Measurements from ENCODE around the gene TRIO.

The TRIO gene

DNA sequence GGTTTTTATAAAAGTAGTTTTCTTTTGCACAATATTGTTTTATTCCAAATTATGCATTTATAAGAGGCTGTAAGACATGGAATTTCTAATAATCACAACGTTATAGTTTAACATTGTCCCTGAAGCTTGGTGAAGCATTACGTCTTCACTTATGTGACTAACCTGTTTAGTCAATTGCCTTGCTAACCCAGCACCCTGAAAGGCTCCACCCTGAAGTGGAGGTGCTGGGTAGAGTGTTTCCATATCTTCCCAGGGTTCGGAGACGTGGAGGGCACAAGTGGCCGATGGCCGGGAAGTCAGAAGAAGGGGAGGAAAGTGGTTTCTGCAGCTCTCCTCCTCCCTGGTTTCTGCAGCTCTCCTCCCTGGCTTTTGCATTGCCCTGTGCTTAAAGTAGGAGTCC is 83.4 kb downstream of the TRIO start:
- DNase-seq (ENCODE audit: low spot score), result no peak

DNA sequence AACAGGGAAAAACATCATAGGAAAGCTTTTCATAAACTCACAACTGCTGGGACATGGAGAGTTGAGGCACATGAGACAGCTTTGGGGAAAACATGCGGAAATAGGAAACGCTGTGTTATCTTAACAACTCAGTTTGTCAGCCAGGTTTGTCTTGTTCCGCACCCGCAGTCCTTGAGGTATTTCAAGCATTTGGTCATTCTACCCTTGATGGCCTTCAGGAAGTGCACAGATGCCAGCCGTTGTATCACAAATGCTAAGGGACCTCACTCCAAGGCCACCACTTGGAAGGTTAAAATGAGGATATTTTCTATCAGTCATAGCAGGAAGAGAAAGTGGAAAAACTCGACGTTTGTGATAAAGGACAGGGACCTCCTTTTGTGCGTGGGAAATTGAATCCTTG is 83.8 kb downstream of the TRIO start:
- DNase-seq (ENCODE audit: low spot score), result no peak

DNA sequence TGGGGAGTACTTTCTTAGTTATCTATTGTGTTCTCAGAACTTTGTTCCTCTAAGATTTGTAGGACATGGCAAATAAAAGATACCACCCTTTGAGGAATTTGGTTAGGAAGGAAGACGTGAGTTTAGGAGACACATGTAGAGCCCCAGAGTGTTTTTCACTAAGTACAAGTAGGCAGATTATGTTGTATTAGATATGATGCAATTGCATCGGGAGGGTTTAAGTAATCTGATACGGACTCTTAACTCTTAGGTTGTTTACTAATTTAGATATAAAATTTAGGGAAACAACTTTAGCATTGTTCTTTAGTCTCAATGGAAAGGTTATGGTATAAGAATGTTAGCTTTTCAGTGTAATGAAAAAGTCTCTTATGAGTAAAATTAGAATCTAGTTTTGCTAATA is 84.4 kb downstream of the TRIO start:
- DNase-seq (ENCODE audit: low spot score), result no peak

DNA sequence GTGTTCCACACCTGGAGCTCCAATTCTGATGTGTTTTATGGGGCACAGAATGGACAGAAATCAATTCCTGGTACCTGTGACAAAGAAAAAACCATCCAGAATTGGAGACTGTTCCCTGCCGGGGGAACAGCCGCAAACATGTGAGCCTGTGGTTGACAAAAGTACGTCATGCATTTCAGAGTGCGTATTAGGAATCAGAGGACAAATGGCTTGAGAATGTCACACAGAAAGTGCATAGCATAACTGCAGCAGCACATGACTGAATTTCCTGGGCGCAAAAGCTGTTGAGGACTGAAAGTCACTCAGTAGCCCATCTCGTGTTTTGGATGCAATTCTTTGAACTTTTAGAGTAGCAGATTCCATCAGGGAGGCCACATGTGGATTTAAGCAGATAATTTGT is 85.1 kb downstream of the TRIO start:
- no peak for DNase-seq (ENCODE audit: low spot score)

DNA sequence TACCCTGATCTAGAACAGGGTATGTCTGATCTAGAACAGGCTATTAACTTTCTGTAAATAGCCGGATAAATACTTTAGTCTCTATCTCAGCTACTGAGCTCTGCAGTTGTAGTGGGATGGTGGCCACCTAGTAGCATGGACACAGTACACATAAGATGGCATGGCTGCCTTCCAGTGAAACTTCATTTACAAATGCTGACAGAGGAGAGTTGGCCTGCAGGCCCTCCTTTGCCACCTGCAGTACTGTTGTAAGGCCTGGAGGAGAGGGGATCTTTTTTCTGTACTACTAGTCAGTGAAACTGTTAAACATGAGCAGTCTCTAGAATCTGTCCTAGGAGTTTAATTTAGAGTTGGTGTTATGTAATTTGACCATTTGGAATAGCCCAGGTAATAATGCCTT is 86.0 kb downstream of the TRIO start:
- DNase-seq (ENCODE audit: low spot score), result no peak

DNA sequence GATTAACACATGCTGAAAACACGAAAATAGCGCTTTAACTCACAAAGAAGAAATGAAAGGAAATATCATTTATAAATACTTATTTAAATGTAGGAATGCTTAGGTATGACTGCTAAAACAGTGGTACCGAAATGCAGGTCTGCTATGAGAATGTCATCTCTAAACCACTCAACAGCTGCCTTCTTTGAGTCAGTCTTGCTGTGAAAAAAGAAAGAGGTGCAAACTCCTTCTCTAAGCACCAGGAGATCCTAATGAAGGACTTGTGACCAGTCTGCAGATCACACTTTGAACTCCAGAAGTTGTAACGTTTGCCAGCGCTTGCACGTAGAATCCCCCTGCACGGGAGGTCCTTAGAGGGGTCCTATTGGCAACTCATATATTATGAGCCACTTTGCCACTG is 86.6 kb downstream of the TRIO start:
- DNase-seq (ENCODE audit: low spot score), result no peak

DNA sequence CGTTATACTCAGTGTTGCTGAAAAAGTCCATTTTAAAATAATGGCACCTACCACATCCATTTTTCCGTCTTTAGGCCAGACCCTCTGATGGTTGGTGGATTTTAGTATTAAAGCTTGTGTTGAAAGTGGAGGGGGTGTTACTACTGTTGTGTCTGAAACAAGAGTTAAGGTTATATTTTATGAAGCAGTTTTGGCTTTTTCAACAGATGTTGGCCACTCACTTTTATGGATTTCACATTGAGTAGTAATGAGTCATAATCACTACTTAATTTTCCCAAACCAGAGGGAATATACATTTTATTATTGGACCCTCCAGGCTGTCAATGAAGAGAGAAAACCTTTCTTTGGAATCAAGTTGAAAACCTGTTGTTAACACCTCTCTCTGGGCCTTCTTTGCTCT is 88.0 kb downstream of the TRIO start:
- DNase-seq (ENCODE audit: low spot score), result no peak

DNA sequence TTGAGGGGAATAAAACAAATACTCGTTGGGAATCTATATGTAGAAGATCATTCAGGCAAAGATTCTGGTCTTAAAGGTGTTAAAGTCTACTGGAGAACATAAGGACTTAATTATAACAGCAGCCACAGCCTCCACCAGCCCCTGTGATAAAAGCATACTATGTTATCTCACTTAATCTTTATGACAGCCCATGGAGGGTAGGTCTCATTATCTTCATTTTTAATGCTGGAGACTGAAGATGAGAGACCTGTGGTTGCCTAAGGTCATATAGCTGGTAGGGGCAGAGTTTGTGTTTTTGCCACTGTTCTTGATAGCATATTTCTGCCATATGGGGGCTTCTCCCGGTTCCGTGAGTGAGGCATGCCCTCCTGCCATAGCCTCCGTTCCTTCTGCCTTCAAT is 88.7 kb downstream of the TRIO start:
- no peak for DNase-seq (ENCODE audit: low spot score)

DNA sequence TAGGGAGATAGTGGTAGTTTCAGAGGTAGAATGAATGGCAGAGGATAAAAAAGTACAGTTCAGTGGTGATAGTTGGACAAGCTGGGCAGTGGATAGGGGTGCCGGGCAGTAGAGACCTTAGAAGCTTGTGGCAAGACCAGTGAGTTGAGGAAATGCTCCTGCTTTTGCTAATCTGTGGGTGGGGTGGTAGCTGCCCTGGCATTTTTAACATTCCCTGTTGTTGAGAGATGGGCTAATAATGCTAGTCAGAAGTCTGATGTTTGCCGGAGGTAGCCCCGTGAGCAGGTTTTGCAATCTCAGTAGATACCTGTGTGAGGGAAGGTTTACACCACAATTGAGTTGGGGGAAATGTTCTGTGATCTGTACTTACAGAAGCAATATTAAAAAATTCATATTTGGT is 91.1 kb downstream of the TRIO start:
- no peak for DNase-seq (ENCODE audit: low spot score)

DNA sequence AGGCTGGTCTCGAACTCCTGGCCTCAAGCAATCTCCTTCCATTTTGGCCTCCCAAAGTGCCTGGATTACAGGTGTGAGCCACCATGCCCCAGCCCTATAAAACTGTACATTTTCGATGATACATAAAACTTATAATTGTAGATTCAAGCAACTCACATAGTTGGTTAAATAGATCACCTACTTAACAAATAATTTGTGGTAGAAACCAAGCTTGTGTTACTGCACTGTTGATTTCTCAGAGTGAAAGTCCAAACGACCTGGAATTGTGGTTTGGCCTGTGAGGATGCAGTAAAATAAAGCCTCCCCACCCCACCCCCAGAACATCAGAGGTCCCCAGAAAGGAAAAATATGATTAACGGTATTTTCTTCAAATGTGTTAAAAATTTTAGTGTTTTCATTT is 92.7 kb downstream of the TRIO start:
- no peak for DNase-seq (ENCODE audit: low spot score)

DNA sequence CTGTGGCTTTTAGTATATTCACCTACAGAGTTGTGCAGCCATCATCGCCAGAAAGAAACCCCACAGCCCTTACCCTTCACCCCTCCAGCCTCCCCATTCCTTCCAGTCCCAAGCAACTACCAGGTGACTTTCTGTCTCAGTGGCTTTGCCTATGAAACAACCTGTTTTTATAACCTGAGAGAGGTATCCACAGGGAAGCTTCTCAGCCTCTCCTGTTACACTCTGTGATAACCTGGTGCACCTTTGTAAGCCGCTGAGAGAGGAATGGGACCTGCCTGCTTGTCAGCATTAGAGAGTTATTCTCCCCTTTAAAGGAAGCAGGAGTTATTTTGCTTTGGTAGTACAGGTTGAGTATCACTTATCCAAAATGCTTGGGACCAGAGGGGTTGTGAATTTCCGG is 93.6 kb downstream of the TRIO start:
- no peak for DNase-seq (ENCODE audit: low spot score)

DNA sequence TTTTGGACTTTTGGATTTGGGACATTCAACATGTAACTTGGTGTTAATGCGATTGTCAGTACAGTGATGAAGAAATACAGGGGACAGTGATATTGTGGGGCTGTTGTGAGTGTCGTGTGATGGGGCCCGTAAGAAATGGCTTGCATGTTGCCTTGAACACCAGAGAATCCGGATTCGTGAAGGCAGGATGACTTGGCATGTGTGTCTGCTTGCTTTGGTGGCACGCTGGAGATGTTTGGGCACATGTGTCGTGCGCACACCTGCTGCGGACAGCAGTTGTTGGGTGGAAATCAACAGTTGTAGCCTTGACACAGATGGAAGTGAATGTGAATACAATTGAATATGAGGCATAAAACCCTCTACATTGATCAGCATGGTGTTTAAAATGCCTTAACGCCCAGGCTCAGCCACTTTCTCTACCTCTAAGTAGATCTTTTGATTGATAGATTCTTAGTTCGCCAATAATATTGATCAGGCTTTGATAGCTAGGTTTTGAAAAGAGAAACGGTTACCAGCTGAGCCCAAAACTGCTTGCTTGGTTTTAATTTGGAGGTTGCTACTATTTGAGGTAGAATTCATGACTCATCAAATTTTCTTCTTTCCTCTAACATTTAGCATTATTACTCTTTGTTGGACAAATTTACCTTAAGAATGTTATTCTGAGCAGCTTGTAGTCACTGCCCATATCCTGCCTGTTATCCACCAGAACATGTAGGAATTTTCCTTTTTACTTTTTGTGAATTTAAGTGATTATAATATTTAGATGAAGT is 94.4 kb downstream of the TRIO start:
- no peak for DNase-seq (ENCODE audit: low spot score)

DNA sequence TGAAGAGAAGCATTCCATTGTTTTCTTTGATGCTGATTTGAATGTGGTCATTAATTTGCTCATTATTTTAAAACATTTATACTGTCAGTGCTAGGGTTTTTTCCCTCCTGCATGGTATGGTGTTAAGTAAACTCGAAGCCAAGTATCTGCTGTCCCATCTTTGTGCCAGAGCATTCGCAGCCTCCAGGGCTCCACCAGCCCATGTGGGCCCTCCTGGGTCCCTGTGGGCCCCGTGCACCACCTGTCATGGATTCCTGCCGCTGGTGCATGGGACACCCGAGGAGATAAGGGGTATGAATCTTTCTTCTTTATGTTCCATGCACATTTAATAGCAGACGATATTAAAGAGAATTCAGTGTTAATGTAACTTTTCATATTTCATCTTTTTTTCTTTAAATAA is 95.1 kb downstream of the TRIO start:
- no peak for DNase-seq (ENCODE audit: low spot score)

DNA sequence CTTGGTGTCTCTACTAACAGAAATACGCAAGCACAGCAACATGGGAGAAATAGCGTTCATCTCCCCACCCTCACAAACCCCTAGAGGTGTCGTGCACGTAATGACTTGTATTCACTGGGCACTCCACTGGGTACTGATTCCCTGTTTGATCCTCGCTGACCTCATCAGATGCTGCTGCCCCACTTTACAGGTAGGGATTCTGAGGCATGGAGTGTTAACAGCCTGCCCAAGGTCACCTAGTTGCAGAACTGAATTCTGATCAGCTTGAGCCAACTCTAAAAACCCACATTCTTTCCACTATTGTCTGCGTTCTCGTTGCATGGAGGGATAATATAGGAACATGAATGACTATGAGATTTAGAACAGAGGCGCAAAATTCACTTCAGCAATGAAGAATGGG is 96.3 kb downstream of the TRIO start:
- DNase-seq (ENCODE audit: low spot score), result no peak

DNA sequence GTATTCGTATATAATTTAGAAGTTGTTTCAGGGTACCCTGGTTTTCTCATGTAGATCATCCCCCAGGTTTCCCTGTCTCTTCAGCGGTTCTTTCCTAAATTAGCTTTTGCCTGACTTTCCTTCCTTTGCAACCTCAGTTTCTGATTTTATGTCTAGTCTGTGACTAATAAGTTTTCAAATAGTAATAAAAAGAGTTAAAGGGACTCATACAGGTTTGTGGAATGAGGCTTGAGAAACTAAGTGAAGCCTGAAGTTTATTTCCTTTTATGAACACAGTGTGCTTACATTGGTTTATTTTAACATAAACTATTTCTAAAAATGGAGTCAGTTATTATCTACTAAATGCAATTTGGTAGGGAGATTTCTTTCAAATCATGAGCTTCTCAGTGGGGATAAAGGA is 96.8 kb downstream of the TRIO start:
- DNase-seq (ENCODE audit: low spot score), result no peak

DNA sequence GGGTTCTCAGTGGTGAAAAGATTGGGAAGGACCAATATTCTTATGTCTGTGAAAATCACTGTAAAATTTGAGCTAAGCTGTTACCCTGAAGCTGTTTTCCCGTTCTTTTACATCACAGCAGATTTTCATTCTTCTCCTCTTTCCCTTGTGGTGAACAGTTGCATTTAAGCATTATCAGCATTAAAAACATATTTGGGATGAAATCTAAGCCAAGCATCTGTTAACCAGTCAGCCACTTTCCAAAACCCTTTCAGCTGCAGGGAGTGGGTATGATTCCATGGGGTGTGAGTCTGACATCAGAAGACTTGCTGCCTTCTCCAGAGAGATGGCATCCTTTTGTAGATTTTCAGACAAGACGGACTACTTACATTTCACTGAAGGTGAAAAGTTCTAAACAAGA is 97.2 kb downstream of the TRIO start:
- no peak for DNase-seq (ENCODE audit: low spot score)

DNA sequence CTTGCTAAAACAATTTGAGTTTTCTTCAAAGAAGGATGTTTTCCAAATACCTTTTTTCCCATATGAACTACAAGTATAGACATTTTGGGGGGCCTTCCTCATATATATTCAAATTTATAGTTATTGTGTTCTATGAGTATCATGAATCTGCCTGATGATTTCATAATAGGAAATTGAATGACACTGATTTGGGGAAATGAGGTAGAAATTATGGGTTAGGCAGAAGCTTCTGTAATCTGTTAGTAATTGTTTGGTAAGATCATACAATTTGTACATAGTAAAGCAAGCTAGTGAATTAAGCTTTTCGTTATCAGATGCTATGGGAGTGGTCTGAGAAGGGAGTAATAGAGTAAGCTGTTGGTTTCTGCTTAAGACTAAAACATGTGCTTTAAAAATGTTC is 98.0 kb downstream of the TRIO start:
- no peak for DNase-seq (ENCODE audit: low spot score)

DNA sequence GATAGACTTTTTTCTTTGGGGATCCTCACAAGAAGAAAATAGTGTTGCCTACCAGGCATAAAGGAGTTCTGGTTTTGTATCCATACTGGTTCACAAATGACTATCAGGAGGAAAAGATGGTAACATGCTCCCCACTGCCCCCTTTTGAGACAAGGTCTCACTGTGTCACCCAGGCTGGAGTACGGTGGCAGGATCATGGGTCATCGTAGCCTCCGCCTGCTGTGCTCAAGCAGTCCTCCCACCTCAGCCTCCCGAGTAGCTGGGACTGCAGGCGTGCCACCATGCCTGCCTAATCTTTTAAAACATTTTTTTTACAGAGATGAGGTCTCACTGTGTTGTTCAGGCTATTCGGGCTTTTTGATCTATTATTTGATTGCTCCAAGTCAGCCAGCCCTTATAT is 99.3 kb downstream of the TRIO start:
- DNase-seq (ENCODE audit: low spot score), result no peak

DNA sequence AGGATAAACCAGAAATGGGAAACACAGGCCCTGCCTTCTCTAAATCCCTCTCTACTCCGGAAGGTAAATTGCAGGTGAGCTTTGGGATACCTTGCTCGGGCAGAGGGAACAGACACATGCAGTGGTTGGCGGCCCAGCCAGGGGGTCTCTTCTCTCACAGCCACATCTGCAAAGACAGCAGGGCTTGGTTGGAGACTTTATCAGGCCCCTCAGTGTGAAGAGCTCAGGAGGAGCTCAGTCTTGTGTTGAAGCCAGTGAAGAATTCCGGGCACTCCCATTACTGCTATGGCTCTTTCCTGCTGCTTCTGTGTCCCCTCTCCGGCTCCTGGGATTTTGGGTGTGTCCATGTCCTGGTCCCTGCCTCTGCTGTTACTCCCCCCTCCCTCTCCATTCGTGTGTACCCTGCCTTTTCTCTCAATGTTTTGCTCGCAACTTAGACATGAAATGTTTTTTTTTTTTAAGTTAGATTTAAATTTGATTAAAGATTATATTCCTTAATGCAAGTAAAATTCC is 99.8 kb downstream of the TRIO start:
- DNase-seq (ENCODE audit: low spot score), result no peak

DNA sequence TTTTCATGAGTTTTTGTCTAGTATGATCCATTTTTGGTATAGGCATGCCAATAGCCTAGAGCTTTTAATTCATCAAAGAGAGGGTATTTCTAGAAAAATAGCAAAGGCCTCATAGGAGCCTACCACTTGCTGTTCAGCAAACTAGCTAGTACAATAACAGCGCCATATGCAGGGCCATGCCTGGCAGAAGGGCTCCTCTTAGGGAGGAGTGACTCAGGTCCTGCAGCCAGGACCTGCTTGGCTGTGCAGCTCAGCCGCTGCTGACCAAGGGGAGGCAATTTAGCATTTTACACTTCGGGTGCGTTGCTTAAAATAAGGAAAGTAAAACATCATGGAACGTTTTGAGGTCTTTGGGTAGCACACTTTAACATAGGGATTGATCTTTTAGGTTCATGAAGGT is 100.6 kb downstream of the TRIO start:
- no peak for DNase-seq (ENCODE audit: low spot score)

DNA sequence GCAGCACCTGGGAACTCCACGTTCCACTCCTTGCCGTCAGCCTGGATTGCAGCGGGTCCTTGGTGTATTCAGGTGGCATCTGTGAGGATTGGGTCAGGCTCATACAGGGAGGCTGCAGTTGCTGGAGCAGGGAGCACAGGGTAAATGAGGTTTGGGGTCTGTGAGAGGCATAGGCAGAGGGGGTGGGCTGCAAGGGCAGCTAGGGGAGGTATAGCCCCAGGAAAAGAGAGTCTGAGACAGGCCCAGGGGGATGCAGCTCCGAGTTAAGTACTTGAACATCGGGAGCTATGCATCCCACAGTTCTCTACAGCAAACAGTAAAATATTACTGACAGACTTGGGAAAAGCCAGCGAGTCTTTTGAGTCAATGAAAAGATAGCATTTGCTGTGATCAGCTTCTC is 101.6 kb downstream of the TRIO start:
- no peak for DNase-seq (ENCODE audit: low spot score)

DNA sequence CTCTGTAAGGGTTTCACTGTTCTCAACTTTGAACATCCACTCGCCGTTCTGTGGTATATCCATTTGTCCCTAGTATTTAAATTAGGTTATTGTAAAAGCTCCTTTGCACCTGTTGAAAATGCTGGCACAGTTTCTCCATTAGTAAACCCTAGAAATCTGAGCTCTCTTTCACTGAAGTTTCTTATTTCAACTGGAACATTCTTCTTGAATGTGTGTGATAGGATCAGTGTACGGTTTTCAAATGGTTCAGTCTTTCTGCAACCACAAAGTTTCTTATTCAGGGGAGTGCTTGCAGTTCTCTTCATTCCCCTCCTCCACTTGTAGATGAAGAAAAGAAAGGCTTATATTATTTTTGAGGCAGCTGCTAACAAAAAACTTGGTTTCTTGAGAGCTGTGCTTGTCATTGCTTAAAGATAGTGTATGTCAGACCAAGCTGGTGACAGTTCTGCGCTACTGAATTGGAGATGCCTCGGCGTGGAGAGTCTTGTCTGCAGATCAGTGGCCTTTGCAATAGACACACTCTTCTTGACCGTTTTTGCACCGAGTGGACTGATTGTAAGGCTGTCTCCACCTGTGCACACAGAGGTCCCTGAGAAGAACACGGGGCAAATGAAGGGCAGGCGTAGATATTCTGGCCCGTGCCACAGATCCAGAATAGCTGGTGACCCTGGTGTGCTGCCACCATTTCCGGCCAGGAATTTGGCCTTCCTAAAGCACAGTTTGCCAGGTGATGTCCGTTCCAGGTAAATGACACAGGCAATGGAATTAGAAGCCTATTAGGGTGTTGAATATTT is 102.2 kb downstream of the TRIO start:
- DNase-seq (ENCODE audit: low spot score), result no peak

DNA sequence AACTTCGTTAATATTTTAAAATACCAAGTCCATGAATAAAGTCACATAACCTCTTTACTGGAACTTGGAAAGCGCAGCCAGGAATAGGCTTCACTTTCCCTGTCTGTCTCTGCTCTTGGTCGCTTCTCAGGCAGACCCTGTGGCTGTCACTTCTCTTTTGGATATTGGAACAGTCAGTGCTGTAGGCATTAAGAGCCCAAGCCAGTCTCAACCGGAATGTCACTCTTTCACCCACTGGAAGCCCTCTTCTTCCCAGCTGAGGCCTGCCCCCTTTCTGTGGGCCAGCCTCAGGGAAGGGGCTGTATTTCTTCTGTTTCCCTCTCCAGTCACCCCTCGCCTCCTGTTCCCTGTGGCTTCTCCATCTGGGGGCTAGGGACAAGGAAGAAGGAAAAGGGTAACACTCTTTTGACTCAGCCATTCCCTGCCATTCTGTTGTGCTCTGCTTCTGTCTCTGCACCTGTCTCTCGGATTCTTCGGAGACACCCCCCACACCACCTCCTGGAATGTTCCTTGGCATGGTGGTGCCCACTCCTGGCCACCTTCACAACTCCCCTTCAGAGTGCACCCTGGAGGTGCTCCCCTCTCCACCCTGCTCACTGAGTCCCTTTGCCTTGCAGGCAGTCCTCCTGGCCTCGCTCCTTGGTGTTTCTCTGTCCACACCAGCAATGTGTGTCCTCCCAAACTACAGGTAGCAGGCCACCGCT is 103.4 kb downstream of the TRIO start:
- DNase-seq (ENCODE audit: low spot score), result no peak

All from globus pallidus (tissue), 1 donor.